DOHH2 (cell line): ENCODE results near the gene TRMU.

Source experiments
- H3F3A ChIP-seq: fragments of 200-600 bp; sonication (generic), shearing (Covaris generic); 2 replicates; pipeline ENCODE4 v1.6.0; 2016; ENCODE audit warnings: antibody characterized with exemption, mild to moderate bottlenecking; ENCODE audit not compliant: control insufficient read depth, insufficient read depth
- H3K27ac ChIP-seq: fragments of 200-600 bp; sonication (generic); 2 replicates; pipeline ENCODE4 v1.5.1; 2014; ENCODE audit warnings: low read depth, mild to moderate bottlenecking, low read length, moderate library complexity
- H3K27me3 ChIP-seq: fragments of 200-600 bp; sonication (generic); 2 replicates; pipeline ENCODE4 v1.6.1; 2014; ENCODE audit warnings: mild to moderate bottlenecking, low read length, mixed read lengths; ENCODE audit not compliant: control insufficient read depth
- H3K36me3 ChIP-seq: fragments of 200-600 bp; sonication (generic); 2 replicates; pipeline ENCODE4 v1.6.1; 2014; ENCODE audit warnings: mild to moderate bottlenecking, low read length, moderate library complexity, mixed read lengths; ENCODE audit not compliant: control insufficient read depth
- H3K4me1 ChIP-seq: fragments of 200-600 bp; sonication (generic); 2 replicates; pipeline ENCODE4 v1.6.1; 2014; ENCODE audit warnings: mild to moderate bottlenecking, low read length, mixed read lengths; ENCODE audit not compliant: control insufficient read depth
- H3K4me2 ChIP-seq: fragments of 200-600 bp; sonication (generic); 2 replicates; pipeline ENCODE4 v1.6.0; 2014; ENCODE audit warnings: mild to moderate bottlenecking, low read length, moderate library complexity
- H3K4me3 ChIP-seq: fragments of 200-600 bp; sonication (generic); 2 replicates; pipeline ENCODE4 v1.5.1; 2014; ENCODE audit warnings: mild to moderate bottlenecking, low read length, mixed read lengths
- H3K79me2 ChIP-seq: fragments of 200-600 bp; sonication (generic); 2 replicates; pipeline ENCODE4 v1.6.1; 2014; ENCODE audit warnings: mild to moderate bottlenecking, low read length, mixed read lengths; ENCODE audit not compliant: control insufficient read depth
- H3K9me2 ChIP-seq: fragments of 200-600 bp; sonication (generic); replicated peaks from 2 replicates; pipeline ENCODE4 v1.6.1; 2014; ENCODE audit warnings: mild to moderate bottlenecking, low read length, mixed read lengths; ENCODE audit not compliant: control insufficient read depth
- H3K9me3 ChIP-seq: fragments of 200-600 bp; sonication (generic); 2 replicates; pipeline ENCODE4 v1.6.1; 2014; ENCODE audit warnings: antibody characterized with exemption, low read length, mixed read lengths; ENCODE audit not compliant: control insufficient read depth, insufficient read depth
- H4K20me1 ChIP-seq: fragments of 200-600 bp; sonication (generic); 2 replicates; pipeline ENCODE4 v1.6.0; 2014; ENCODE audit warnings: low read depth, mild to moderate bottlenecking, antibody characterized with exemption, low read length, moderate library complexity; ENCODE audit not compliant: control insufficient read depth, insufficient read depth
- CTCF ChIP-seq: fragments of 200-600 bp; sonication (generic); IDR thresholded peaks from one replicate; pipeline ENCODE4 v1.5.1; 2014; ENCODE audit warnings: antibody characterized with exemption, mild to moderate bottlenecking, low read depth, low read length; ENCODE audit not compliant: poor library complexity, severe bottlenecking
- EZH2phosphoT487 ChIP-seq: fragments of 200-600 bp; sonication (generic); IDR thresholded peaks from 2 replicates; pipeline ENCODE4 v1.6.1; 2017; ENCODE audit warnings: borderline replicate concordance, mild to moderate bottlenecking, antibody characterized with exemption, low read length, moderate library complexity, mixed read lengths

Gene TRMU

GRCh38 chr22:46368871-46369715 lies 33.6 kb downstream of the TRMU start:
- Histone ChIP-seq H4K20me1 (no peaks in the 10 kb centered on the region), H3K27me3 (no peaks in the 10 kb centered on the region), H3F3A (no peaks in the 10 kb centered on the region), H3K4me3 (no peak overlapping the region), H3K79me2 (no peaks in the 10 kb centered on the region), H3K27ac (no peak overlapping the region), H3K36me3 (no peaks in the 10 kb centered on the region), H3K4me1 (no peaks in the 10 kb centered on the region), H3K9me2 (no peaks in the 10 kb centered on the region), H3K9me3 (no peaks in the 10 kb centered on the region), H3K4me2 (no peak overlapping the region)
- no peak for TF ChIP-seq EZH2phosphoT487
- TF ChIP-seq CTCF, result no peak

- Histone ChIP-seq H4K20me1 (no peaks in the 10 kb centered on the region), H3K4me3 (no peak overlapping the region), H3K36me3 (no peaks in the 10 kb centered on the region), H3F3A (no peaks in the 10 kb centered on the region), H3K27me3 (no peaks in the 10 kb centered on the region), H3K4me1 (no peaks in the 10 kb centered on the region), H3K79me2 (no peaks in the 10 kb centered on the region), H3K4me2 (no peak overlapping the region), H3K27ac (no peak overlapping the region), H3K9me2 (no peaks in the 10 kb centered on the region), H3K9me3 (no peaks in the 10 kb centered on the region; the same call in 1 of the 2 replicates)
- TF ChIP-seq CTCF, result no peak
- no peak for TF ChIP-seq EZH2phosphoT487
Observed at GRCh38 chr22:46369716-46370583, 34.4 kb downstream of the TRMU start.

GRCh38 chr22:46370584-46371291 lies 35.2 kb downstream of the TRMU start:
- Histone ChIP-seq H3F3A (no peaks in the 10 kb centered on the region), H4K20me1 (no peaks in the 10 kb centered on the region), H3K79me2 (no peaks in the 10 kb centered on the region), H3K4me1 (no peaks in the 10 kb centered on the region), H3K4me2 (no peak overlapping the region), H3K9me3 (peaks cover under 1% of the 10 kb centered on the region; the same call in 1 of the 2 replicates), H3K27ac (no peak overlapping the region), H3K27me3 (no peaks in the 10 kb centered on the region), H3K9me2 (no peaks in the 10 kb centered on the region), H3K4me3 (no peak overlapping the region), H3K36me3 (no peaks in the 10 kb centered on the region)
- TF ChIP-seq CTCF, result no peak
- no peak for TF ChIP-seq EZH2phosphoT487
